SK-N-SH treated with all-trans-retinoic acid at 6 μM for 48 hours (cell line): Measurements from ENCODE around the gene BARHL1.

Experiments
- ARNTL ChIP-seq: fragments of 450-650 bp; formaldehyde crosslinking; IDR thresholded peaks from 2 replicates; pipeline ENCODE4 v1.5.0; 2020; ENCODE audit warnings: low read depth, mild to moderate bottlenecking, moderate library complexity, borderline replicate concordance
- PPARA ChIP-seq: fragments of 250-450 bp; sonication (Bioruptor Pico); IDR thresholded peaks from 2 replicates; pipeline ENCODE4 v1.5.0; 2020; ENCODE audit warnings: mild to moderate bottlenecking, borderline replicate concordance
- RARB ChIP-seq: fragments of 250-450 bp; sonication (Bioruptor Pico); IDR thresholded peaks from 2 replicates; pipeline ENCODE4 v1.8.0; 2021; ENCODE audit warnings: mild to moderate bottlenecking, moderate library complexity
- SNAI2 ChIP-seq: fragments of 250-450 bp; sonication (Bioruptor Pico); IDR thresholded peaks from 2 replicates; pipeline ENCODE4 v1.5.0; 2020; ENCODE audit warnings: mild to moderate bottlenecking, moderate library complexity
- ZC3H10 ChIP-seq: fragments of 250-450 bp; sonication (Bioruptor Pico); IDR thresholded peaks from 2 replicates; pipeline ENCODE4 v1.5.1; 2021; ENCODE audit warnings: mild to moderate bottlenecking, moderate library complexity
- ZFP3 ChIP-seq: fragments of 250-450 bp; sonication (Bioruptor Pico); IDR thresholded peaks from 2 replicates; pipeline ENCODE4 v1.5.0; 2020; ENCODE audit warnings: mild to moderate bottlenecking, moderate library complexity
- ZNF565 ChIP-seq: fragments of 450-650 bp; formaldehyde crosslinking; conservative IDR thresholded peaks from 2 replicates; pipeline ENCODE4 v1.5.0; 2020; ENCODE audit warnings: low read depth, mild to moderate bottlenecking, moderate library complexity
- ZNF70 ChIP-seq: fragments of 450-650 bp; formaldehyde crosslinking; IDR thresholded peaks from 2 replicates; pipeline ENCODE4 v1.5.0; 2020; ENCODE audit warnings: mild to moderate bottlenecking, moderate library complexity
- TF ChIP-seq, protein P1 (sequence below): fragments of 250-450 bp; sonication (Bioruptor Pico); IDR thresholded peaks from 2 replicates; pipeline ENCODE4 v1.8.0; 2020; ENCODE audit warnings: mild to moderate bottlenecking, moderate library complexity, borderline replicate concordance
- TF ChIP-seq, protein P2 (sequence below): fragments of 250-450 bp; sonication (Bioruptor Pico); IDR thresholded peaks from 2 replicates; pipeline ENCODE4 v1.5.1; 2021; ENCODE audit warnings: mild to moderate bottlenecking, moderate library complexity

DNA sequence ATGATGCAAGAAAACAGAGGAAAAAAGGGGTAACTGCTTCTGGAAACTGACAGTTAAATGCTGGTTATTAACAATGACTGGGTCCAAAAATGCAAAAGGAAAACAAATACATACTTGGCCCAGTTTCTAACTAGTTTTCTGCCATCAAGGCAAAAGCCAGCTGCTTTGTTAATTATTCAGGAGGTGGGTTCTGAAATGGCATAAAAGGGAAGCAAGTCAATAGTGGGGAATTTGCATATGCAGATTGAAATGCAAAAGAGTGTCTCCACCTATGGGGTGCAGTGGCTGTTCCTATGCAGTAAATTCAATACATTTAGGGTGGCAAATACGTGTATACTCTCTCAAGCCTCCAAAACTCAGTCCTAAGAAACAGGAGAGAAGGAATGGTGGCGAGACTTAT lies 33.4 kb downstream of the BARHL1 start:
- no peak for TF ChIP-seq ARNTL
- TF ChIP-seq ZFP3 (CRISPR knock-in tag) = no peak
- TF ChIP-seq RARB (CRISPR knock-in tag) = no peak
- TF ChIP-seq ZC3H10 = no peak
- no peak for TF ChIP-seq ZNF70
- TF ChIP-seq, protein P1, sequence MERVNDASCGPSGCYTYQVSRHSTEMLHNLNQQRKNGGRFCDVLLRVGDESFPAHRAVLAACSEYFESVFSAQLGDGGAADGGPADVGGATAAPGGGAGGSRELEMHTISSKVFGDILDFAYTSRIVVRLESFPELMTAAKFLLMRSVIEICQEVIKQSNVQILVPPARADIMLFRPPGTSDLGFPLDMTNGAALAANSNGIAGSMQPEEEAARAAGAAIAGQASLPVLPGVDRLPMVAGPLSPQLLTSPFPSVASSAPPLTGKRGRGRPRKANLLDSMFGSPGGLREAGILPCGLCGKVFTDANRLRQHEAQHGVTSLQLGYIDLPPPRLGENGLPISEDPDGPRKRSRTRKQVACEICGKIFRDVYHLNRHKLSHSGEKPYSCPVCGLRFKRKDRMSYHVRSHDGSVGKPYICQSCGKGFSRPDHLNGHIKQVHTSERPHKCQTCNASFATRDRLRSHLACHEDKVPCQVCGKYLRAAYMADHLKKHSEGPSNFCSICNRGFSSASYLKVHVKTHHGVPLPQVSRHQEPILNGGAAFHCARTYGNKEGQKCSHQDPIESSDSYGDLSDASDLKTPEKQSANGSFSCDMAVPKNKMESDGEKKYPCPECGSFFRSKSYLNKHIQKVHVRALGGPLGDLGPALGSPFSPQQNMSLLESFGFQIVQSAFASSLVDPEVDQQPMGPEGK (CRISPR knock-in tag) = no peak
- no peak for TF ChIP-seq SNAI2 (CRISPR knock-in tag)
- TF ChIP-seq, protein P2, sequence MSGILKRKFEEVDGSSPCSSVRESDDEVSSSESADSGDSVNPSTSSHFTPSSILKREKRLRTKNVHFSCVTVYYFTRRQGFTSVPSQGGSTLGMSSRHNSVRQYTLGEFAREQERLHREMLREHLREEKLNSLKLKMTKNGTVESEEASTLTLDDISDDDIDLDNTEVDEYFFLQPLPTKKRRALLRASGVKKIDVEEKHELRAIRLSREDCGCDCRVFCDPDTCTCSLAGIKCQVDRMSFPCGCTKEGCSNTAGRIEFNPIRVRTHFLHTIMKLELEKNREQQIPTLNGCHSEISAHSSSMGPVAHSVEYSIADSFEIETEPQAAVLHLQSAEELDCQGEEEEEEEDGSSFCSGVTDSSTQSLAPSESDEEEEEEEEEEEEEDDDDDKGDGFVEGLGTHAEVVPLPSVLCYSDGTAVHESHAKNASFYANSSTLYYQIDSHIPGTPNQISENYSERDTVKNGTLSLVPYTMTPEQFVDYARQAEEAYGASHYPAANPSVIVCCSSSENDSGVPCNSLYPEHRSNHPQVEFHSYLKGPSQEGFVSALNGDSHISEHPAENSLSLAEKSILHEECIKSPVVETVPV (CRISPR knock-in tag) = no peak
- TF ChIP-seq ZNF565 = no peak
- TF ChIP-seq PPARA (CRISPR knock-in tag) = no peak
